Breast epithelium (tissue), 3 donors: ENCODE results near the gene ADARB2.

ENCODE experiments used
- POLR2A ChIP-seq: fragments of 450-650 bp; IDR thresholded peaks from one replicate; pipeline ENCODE4 v1.6.1; 2016; ENCODE audit warnings: antibody characterized with exemption, mild to moderate bottlenecking, moderate library complexity
- POLR2AphosphoS5 ChIP-seq, 3 donors: sonication (generic); formaldehyde crosslinking; IDR thresholded peaks; one replicate each; pipeline ENCODE4 v1.6.1; 2017; ENCODE audit warnings: antibody characterized with exemption in 3 of 3
- TF ChIP-seq, protein P1 (sequence below), 3 donors: fragments of 450-650 bp; IDR thresholded peaks; one replicate each; pipeline ENCODE4 v1.5.1; 2016 to 2017; ENCODE audit warnings: antibody characterized with exemption in 3 of 3, mild to moderate bottlenecking in 3 of 3, moderate library complexity in 3 of 3

DNA sequence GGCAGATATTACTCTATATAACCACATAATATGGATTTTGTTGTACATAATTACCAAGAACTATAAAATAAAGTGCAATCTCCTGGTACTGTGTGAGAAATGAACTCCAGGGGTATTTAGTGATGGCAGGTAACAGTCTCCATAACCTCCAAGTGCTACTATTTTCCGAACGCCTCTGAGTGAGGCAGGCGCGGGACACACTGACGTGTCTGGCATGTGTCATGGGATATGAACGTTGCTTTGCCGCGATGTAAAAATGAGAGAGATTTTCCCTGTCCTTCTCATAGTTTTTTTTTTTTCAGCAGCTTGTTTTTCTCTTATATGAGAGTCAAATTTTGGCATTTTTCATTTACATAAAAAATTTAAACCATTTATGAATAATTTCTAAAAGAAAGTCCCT, 3.6 kb downstream of the ADARB2 start:
- no peak for TF ChIP-seq POLR2AphosphoS5 (IDR thresholded peaks at IDR 0.05)
- TF ChIP-seq, protein P1, sequence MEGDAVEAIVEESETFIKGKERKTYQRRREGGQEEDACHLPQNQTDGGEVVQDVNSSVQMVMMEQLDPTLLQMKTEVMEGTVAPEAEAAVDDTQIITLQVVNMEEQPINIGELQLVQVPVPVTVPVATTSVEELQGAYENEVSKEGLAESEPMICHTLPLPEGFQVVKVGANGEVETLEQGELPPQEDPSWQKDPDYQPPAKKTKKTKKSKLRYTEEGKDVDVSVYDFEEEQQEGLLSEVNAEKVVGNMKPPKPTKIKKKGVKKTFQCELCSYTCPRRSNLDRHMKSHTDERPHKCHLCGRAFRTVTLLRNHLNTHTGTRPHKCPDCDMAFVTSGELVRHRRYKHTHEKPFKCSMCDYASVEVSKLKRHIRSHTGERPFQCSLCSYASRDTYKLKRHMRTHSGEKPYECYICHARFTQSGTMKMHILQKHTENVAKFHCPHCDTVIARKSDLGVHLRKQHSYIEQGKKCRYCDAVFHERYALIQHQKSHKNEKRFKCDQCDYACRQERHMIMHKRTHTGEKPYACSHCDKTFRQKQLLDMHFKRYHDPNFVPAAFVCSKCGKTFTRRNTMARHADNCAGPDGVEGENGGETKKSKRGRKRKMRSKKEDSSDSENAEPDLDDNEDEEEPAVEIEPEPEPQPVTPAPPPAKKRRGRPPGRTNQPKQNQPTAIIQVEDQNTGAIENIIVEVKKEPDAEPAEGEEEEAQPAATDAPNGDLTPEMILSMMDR (IDR thresholded peaks at IDR 0.05): no peak
- TF ChIP-seq POLR2A: no peak
